ENCODE measurements around the gene TERT. TPM values are rescaled to one million over a fixed set of nuclear protein-coding genes. Genes with fewer than 3 reads are reported as not detected.

Gene TERT
- total RNA-seq, 1 donor from 2014 or later: 2.9 TPM

DNA sequence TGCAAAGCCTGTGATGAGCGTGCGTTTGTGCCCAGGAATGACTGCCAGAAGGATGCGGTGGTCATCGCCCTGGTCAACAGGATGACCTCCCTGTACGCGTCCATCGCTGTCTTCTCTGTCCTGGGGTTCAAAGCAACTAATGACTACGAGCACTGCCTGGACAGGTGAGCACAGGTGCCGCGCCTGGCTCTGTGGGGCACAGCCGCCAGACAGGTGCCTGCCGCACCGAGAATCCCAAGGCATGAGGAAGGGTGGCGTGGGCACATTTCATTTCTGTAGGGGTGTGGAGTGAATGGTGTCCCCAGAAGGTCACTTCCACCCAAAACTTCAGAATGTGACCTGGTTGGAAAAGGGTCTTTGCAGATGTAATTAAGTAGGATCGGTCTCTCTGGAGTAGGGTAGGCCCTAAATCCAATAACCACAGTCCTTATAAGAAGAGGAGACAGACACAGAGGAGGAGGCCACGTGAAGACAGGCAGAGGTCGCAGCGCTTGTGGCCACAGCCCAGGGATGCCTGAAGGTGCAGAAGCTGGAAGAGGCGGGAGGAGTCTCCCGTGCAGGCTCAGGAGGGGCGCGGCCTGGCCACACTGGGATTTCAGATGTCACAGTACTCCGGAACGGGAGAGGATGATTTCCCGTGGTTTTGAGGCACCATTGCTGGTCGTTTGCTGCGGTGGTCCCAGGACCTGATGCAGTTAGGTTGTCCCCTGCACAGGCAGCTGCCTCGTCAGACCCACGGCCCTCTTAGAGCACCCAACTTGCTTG is 54.2 kb downstream of the TERT start:
- H3K27me3 Mint-ChIP-seq (ENCODE audit: unreplicated experiment): peaks cover 4% of the 10 kb centered on the region

DNA sequence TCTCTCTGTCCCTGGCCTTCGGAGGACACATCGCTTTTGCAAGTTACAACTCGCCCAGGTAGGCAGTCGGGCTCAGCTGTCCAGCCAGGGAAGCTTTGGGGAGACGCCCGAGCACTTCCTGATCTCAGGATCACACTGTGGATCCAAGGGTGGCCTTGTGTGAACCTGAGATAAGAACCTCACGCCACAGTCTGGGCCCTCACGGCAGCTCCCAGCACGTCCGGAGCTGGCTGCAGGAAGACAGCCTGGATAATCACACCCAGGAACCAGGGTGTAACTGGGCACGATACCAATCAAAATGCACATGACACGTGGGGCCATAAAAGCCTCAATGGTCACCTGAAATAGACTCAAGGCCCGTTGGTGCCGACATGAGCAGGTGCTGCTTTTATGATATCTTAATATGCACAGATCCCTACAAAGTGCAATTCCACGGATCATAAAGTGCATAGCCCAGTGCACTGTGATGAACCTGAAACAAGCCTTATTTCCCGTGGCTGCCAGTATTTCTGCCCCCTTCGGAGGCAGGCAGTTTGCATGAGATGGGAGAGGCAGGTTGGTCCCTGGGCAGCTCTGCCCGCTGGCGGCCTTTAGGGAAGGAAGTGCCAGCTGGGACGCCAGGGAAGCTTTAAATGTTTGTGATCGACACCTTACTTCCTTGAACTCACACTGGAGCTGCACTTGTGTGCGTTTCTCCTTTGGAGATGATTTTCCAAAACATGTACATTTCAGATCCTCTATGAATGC is 55.2 kb downstream of the TERT start:
- H3K36me3 Mint-ChIP-seq (ENCODE audit: unreplicated experiment): peaks cover 11% of the 10 kb centered on the region
- no peaks in the 10 kb centered on the region for H3K4me1 Mint-ChIP-seq (ENCODE audit: low read depth, unreplicated experiment)
- DNase-seq: no peak
- TF ChIP-seq, protein P1, sequence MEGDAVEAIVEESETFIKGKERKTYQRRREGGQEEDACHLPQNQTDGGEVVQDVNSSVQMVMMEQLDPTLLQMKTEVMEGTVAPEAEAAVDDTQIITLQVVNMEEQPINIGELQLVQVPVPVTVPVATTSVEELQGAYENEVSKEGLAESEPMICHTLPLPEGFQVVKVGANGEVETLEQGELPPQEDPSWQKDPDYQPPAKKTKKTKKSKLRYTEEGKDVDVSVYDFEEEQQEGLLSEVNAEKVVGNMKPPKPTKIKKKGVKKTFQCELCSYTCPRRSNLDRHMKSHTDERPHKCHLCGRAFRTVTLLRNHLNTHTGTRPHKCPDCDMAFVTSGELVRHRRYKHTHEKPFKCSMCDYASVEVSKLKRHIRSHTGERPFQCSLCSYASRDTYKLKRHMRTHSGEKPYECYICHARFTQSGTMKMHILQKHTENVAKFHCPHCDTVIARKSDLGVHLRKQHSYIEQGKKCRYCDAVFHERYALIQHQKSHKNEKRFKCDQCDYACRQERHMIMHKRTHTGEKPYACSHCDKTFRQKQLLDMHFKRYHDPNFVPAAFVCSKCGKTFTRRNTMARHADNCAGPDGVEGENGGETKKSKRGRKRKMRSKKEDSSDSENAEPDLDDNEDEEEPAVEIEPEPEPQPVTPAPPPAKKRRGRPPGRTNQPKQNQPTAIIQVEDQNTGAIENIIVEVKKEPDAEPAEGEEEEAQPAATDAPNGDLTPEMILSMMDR (IDR thresholded peaks at IDR 0.05; ENCODE audit: partially characterized antibody, unreplicated experiment): no peak
- H3K9me3 Mint-ChIP-seq (ENCODE audit: unreplicated experiment): peaks cover 16% of the 10 kb centered on the region
- H3K4me3 Mint-ChIP-seq (ENCODE audit: unreplicated experiment): no peak overlapping the region
- peaks cover 4% of the 10 kb centered on the region for H3K27me3 Mint-ChIP-seq (ENCODE audit: unreplicated experiment)
- H3K27ac Mint-ChIP-seq (ENCODE audit: unreplicated experiment): no peak overlapping the region

More for the DNA sequence above, 54.2 kb downstream of the TERT start:
- Mint-ChIP-seq H3K9me3 (ENCODE audit: unreplicated experiment) (peaks cover 14% of the 10 kb centered on the region), H3K36me3 (ENCODE audit: unreplicated experiment) (peaks cover 9% of the 10 kb centered on the region), H3K4me1 (ENCODE audit: low read depth, unreplicated experiment) (no peaks in the 10 kb centered on the region), H3K27ac (ENCODE audit: unreplicated experiment) (no peak overlapping the region), H3K4me3 (ENCODE audit: unreplicated experiment) (no peak overlapping the region)
- no peak for DNase-seq
- TF ChIP-seq, protein P1 (IDR thresholded peaks at IDR 0.05; ENCODE audit: partially characterized antibody, unreplicated experiment): no peak

DNA sequence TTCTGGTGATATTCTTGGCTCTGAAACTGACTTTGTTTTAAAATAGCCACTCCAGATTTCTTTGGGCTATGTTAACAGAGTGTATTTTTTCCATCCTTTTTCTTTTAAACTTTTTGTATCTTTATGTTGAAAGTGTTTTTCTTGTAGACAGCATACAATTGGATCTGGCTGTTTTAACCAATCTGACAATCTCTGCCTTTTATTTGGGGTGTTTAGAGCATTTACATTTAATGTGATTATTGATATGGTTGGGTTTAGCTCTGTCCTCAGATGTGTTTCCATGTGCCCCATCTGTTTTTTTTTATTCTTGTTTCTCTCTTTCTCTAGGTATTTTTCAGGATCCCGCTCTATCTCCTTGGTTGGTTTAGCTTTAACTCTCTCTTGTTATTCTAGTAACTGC is 59.0 kb downstream of the TERT start:
- no peak overlapping the region for H3K4me3 Mint-ChIP-seq (ENCODE audit: unreplicated experiment)
- H3K27ac Mint-ChIP-seq (ENCODE audit: unreplicated experiment): no peak overlapping the region
- H3K9me3 Mint-ChIP-seq (ENCODE audit: unreplicated experiment): peaks cover 12% of the 10 kb centered on the region
- TF ChIP-seq, protein P1 (IDR thresholded peaks at IDR 0.05; ENCODE audit: partially characterized antibody, unreplicated experiment): no peak
- DNase-seq: no peak
- H3K36me3 Mint-ChIP-seq (ENCODE audit: unreplicated experiment): peaks cover 11% of the 10 kb centered on the region
- H3K4me1 Mint-ChIP-seq (ENCODE audit: low read depth, unreplicated experiment): no peaks in the 10 kb centered on the region
- peaks cover 4% of the 10 kb centered on the region for H3K27me3 Mint-ChIP-seq (ENCODE audit: unreplicated experiment)

DNA sequence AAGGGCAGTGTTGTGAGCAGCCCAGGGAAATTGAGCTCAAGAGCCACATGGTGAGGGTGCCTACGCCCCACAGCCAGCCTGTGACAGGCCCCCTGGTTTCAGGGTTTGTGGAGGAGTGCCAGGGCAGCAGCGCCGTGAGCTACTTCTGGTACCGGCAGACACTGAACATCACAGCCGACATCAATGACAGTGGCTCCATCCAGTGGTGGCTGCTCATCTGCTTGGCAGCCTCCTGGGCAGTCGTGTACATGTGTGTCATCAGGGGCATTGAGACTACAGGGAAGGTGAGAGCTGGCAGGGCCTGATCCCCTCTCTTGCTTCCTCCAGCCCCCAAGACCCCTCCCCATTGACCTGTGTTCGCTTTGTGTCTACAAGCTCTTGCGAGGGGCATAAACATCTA is 59.5 kb downstream of the TERT start:
- peaks cover 4% of the 10 kb centered on the region for H3K27me3 Mint-ChIP-seq (ENCODE audit: unreplicated experiment)
- H3K4me1 Mint-ChIP-seq (ENCODE audit: low read depth, unreplicated experiment): no peaks in the 10 kb centered on the region
- no peak for DNase-seq
- H3K9me3 Mint-ChIP-seq (ENCODE audit: unreplicated experiment): peaks cover 10% of the 10 kb centered on the region
- H3K27ac Mint-ChIP-seq (ENCODE audit: unreplicated experiment): no peak overlapping the region
- no peak overlapping the region for H3K4me3 Mint-ChIP-seq (ENCODE audit: unreplicated experiment)
- TF ChIP-seq, protein P1 (IDR thresholded peaks at IDR 0.05; ENCODE audit: partially characterized antibody, unreplicated experiment): no peak
- H3K36me3 Mint-ChIP-seq (ENCODE audit: unreplicated experiment): peaks cover 11% of the 10 kb centered on the region

DNA sequence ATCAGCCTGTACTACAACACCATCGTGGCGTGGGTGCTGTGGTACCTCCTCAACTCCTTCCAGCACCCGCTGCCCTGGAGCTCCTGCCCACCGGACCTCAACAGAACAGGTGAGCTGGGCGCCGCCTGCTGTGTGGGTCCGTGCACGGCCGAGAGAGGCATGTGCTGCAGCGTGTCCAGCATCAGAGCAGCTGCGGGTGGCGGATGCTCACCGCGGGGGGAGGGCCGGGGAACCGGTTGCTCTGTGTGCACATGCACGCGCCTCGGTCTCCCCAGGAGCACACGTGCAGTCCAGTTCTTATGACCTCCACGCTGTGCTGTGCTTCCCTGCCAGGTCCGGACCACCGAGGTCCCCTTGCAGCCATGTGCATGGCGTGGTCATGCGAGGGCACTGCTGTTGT is 62.1 kb downstream of the TERT start:
- Mint-ChIP-seq H3K9me3 (ENCODE audit: unreplicated experiment) (peaks cover 10% of the 10 kb centered on the region), H3K27me3 (ENCODE audit: unreplicated experiment) (peaks cover 4% of the 10 kb centered on the region), H3K4me3 (ENCODE audit: unreplicated experiment) (no peak overlapping the region), H3K36me3 (ENCODE audit: unreplicated experiment) (peaks cover 11% of the 10 kb centered on the region), H3K4me1 (ENCODE audit: low read depth, unreplicated experiment) (peaks cover 9% of the 10 kb centered on the region), H3K27ac (ENCODE audit: unreplicated experiment) (no peak overlapping the region)
- TF ChIP-seq, protein P1 (IDR thresholded peaks at IDR 0.05; ENCODE audit: partially characterized antibody, unreplicated experiment): no peak
- DNase-seq: no peak

Measured in glutamatergic neuron (in vitro differentiated cells).